ENCODE measurements around the gene LRRC37A2.
"Not testable (repeated sequence)": the region's sequence is repeated elsewhere in the genome, so short reads cannot be mapped to it uniquely, and the experiment has no call there.

Gene LRRC37A2

GRCh38 chr17:46600767-46601166 lies 88.5 kb downstream of the LRRC37A2 start:
- not testable (repeated sequence) for DNase-seq

GRCh38 chr17:46603125-46603524 lies 90.9 kb downstream of the LRRC37A2 start:
- DNase-seq = not testable (repeated sequence)

All from SHP77 treated with DMSO at 0.1 percent for 48 hours (cell line).